ENCODE data around the gene LRP4. TPM values are rescaled to one million over a fixed set of nuclear protein-coding genes. Genes with fewer than 3 reads are reported as not detected.
A peak's percentile ranks its signal among the peaks of the same experiment; 100 is the strongest.
"Not testable (repeated sequence)": the region's sequence is repeated elsewhere in the genome, so short reads cannot be mapped to it uniquely, and the experiment has no call there.

Gene LRP4
- total RNA-seq, 2 experiments from 2014 or later: 0.05 TPM; not detected in 1

GRCh38 chr11:46948378-46949131 lies 30.2 kb upstream of the LRP4 start:
- Mint-ChIP-seq H3K4me3 (no peak overlapping the region), H3K36me3 (no peaks in the 10 kb centered on the region), H3K9me3 (no peaks in the 10 kb centered on the region), H3K27me3 (no peaks in the 10 kb centered on the region), H3K4me1 (ENCODE audit: low read depth) (peaks cover 10% of the 10 kb centered on the region), H3K27ac (no peak overlapping the region)
- ChIA-PET POLR2A (interaction anchor here (0.6 kb wide), 1 partner anchor 46 kb away, joined by 3 read pairs; no protein-coding TSS in a partner anchor), CTCF (interaction anchor here (0.6 kb wide), 1 partner anchor 262 kb away, joined by 3 read pairs; no protein-coding TSS in a partner anchor)
- DNase-seq: no peak
- intact Hi-C loops (cut with micrococcal nuclease): no loop called here

- Mint-ChIP-seq H3K9me3 (no peaks in the 10 kb centered on the region), H3K27ac (no peak overlapping the region), H3K4me1 (ENCODE audit: low read depth) (peaks cover 3% of the 10 kb centered on the region), H3K4me3 (no peak overlapping the region), H3K36me3 (no peaks in the 10 kb centered on the region), H3K27me3 (no peaks in the 10 kb centered on the region)
- intact Hi-C loops (cut with micrococcal nuclease): no loop called here
- DNase-seq: no peak
- CTCF ChIA-PET: no interaction called here
- POLR2A ChIA-PET: no interaction called here
Measured at GRCh38 chr11:46947399-46948077, 29.2 kb upstream of the LRP4 start.

- Mint-ChIP-seq H3K9me3 (no peaks in the 10 kb centered on the region), H3K27ac (no peak overlapping the region), H3K27me3 (no peaks in the 10 kb centered on the region), H3K36me3 (peaks cover 4% of the 10 kb centered on the region), H3K4me3 (no peak overlapping the region), H3K4me1 (ENCODE audit: low read depth) (no peaks in the 10 kb centered on the region)
- ChIA-PET POLR2A (no interaction called here), CTCF (no interaction called here)
- intact Hi-C loops (cut with micrococcal nuclease): no loop called here
- no peak for DNase-seq
Measured at GRCh38 chr11:46944356-46945075, 26.2 kb upstream of the LRP4 start.

GRCh38 chr11:46942172-46942571 lies 23.8 kb upstream of the LRP4 start:
- no peak overlapping the region for H3K27ac Mint-ChIP-seq
- ChIA-PET CTCF (interaction anchor here (0.9 to 1.4 kb wide), 3 partner anchors 50 to 432 kb away, joined by 3 to 8 read pairs (median 3); no protein-coding TSS in a partner anchor), POLR2A (interaction anchor here (0.7 kb wide), 1 partner anchor 30 kb away, joined by 3 read pairs; no protein-coding TSS in a partner anchor)
- DNase-seq: no peak
- H3K4me3 Mint-ChIP-seq: no peak overlapping the region
- H3K27me3 Mint-ChIP-seq: no peaks in the 10 kb centered on the region
- H3K36me3 Mint-ChIP-seq: peaks cover 4% of the 10 kb centered on the region
- intact Hi-C loops (cut with micrococcal nuclease): no loop called here
- peaks cover 2% of the 10 kb centered on the region for H3K4me1 Mint-ChIP-seq (ENCODE audit: low read depth)
- no peaks in the 10 kb centered on the region for H3K9me3 Mint-ChIP-seq

GRCh38 chr11:46936138-46937110 lies 18.1 kb upstream of the LRP4 start, which contains the start of gene CSTPP1:
Gene CSTPP1 (plus strand): TSS chr11:46936761. CDS start chr11:46936806, 45 bp downstream.
- Mint-ChIP-seq H3K27ac (peak within 1 kb of the TSS; percentile 83), H3K4me3 (peak within 1 kb of the TSS; percentile 91), H3K9me3 (no peaks in the 10 kb centered on the region), H3K4me1 (ENCODE audit: low read depth) (peaks cover 16% of the 10 kb centered on the region), H3K36me3 (peaks cover 4% of the 10 kb centered on the region), H3K27me3 (peaks cover 4% of the 10 kb centered on the region)
- CTCF ChIA-PET: interaction anchor here (1.1 to 1.6 kb wide), 2 partner anchors 22 to 217 kb away, joined by 3 to 9 read pairs; no protein-coding TSS in a partner anchor
- intact Hi-C loops (cut with micrococcal nuclease): loop anchor here (10.0 kb wide), 1 partner anchor 618 kb away; the partner anchor contains the start of gene CELF1
- DNase-seq: peak; percentile 95
- POLR2A ChIA-PET: interaction anchor here (0.6 kb wide), 2 partner anchors 121 to 576 kb away, joined by 3 read pairs; no protein-coding TSS in a partner anchor

GRCh38 chr11:46930089-46930488 lies 11.7 kb upstream of the LRP4 start:
- no peak overlapping the region for H3K27ac Mint-ChIP-seq
- POLR2A ChIA-PET: no interaction called here
- DNase-seq: peak; percentile 23
- H3K36me3 Mint-ChIP-seq: no peaks in the 10 kb centered on the region
- CTCF ChIA-PET: interaction anchor here (0.6 kb wide), 1 partner anchor 1948 kb away, joined by 3 read pairs; no protein-coding TSS in a partner anchor
- peaks cover 15% of the 10 kb centered on the region for H3K27me3 Mint-ChIP-seq
- peaks cover 7% of the 10 kb centered on the region for H3K4me1 Mint-ChIP-seq (ENCODE audit: low read depth)
- no peak overlapping the region for H3K4me3 Mint-ChIP-seq
- H3K9me3 Mint-ChIP-seq: no peaks in the 10 kb centered on the region
- intact Hi-C loops (cut with micrococcal nuclease): loop anchor here (10.0 kb wide), 1 partner anchor 625 kb away; the partner anchor contains the start of gene CELF1

GRCh38 chr11:46928701-46929100 lies 10.4 kb upstream of the LRP4 start:
- H3K4me3 Mint-ChIP-seq; H3K27ac Mint-ChIP-seq; H3K4me1 Mint-ChIP-seq (ENCODE audit: low read depth); intact Hi-C loops (cut with micrococcal nuclease); H3K9me3 Mint-ChIP-seq; DNase-seq; H3K36me3 Mint-ChIP-seq: not testable (repeated sequence)
- ChIA-PET CTCF (interaction anchor here (1.2 kb wide), 1 partner anchor 224 kb away, joined by 3 read pairs; no protein-coding TSS in a partner anchor), POLR2A (interaction anchor here (0.6 kb wide), 1 partner anchor 12 kb away, joined by 3 read pairs; no protein-coding TSS in a partner anchor)
- H3K27me3 Mint-ChIP-seq: peaks cover 16% of the 10 kb centered on the region

- H3K4me1 Mint-ChIP-seq (ENCODE audit: low read depth); intact Hi-C loops (cut with micrococcal nuclease); H3K36me3 Mint-ChIP-seq; H3K4me3 Mint-ChIP-seq; H3K9me3 Mint-ChIP-seq; POLR2A ChIA-PET; DNase-seq; H3K27ac Mint-ChIP-seq: not testable (repeated sequence)
- H3K27me3 Mint-ChIP-seq: peaks cover 16% of the 10 kb centered on the region
- CTCF ChIA-PET: interaction anchor here (1.2 kb wide), 1 partner anchor 225 kb away, joined by 3 read pairs; no protein-coding TSS in a partner anchor
Measured at GRCh38 chr11:46927928-46928327, 9.6 kb upstream of the LRP4 start.

- H3K27ac Mint-ChIP-seq: no peak overlapping the region
- CTCF ChIA-PET: interaction anchor here (0.6 to 3.1 kb wide), 4 partner anchors 25 to 233 kb away, joined by 3 to 34 read pairs (median 3); no protein-coding TSS in a partner anchor
- intact Hi-C loops (cut with micrococcal nuclease): loop anchor here (1.0 kb wide), 1 partner anchor 233 kb away; no protein-coding TSS in a partner anchor
- H3K27me3 Mint-ChIP-seq: peaks cover 38% of the 10 kb centered on the region
- POLR2A ChIA-PET: no interaction called here
- no peak overlapping the region for H3K4me3 Mint-ChIP-seq
- H3K36me3 Mint-ChIP-seq: no peaks in the 10 kb centered on the region
- H3K9me3 Mint-ChIP-seq: no peaks in the 10 kb centered on the region
- no peak for DNase-seq
- H3K4me1 Mint-ChIP-seq (ENCODE audit: low read depth): peaks cover 25% of the 10 kb centered on the region
Measured at GRCh38 chr11:46920755-46921154, 2.4 kb upstream of the LRP4 start.

GRCh38 chr11:46918788-46919513 lies 601 bp upstream of the LRP4 start:
- POLR2A ChIA-PET: interaction anchor here (0.6 kb wide), 1 partner anchor 1124 kb away, joined by 3 read pairs; no protein-coding TSS in a partner anchor
- CTCF ChIA-PET: interaction anchor here (0.5 to 3.1 kb wide), 7 partner anchors 46 to 306 kb away, joined by 3 to 34 read pairs (median 4); no protein-coding TSS in a partner anchor
- H3K27me3 Mint-ChIP-seq: peaks cover 46% of the 10 kb centered on the region

More at GRCh38 chr11:46918788-46919513, 601 bp upstream of the LRP4 start:
- Mint-ChIP-seq H3K9me3 (no peaks in the 10 kb centered on the region), H3K27ac (no peak overlapping the region), H3K4me3 (peak overlapping the region; percentile 58), H3K36me3 (no peaks in the 10 kb centered on the region), H3K4me1 (ENCODE audit: low read depth) (peaks cover 25% of the 10 kb centered on the region)
- intact Hi-C loops (cut with micrococcal nuclease): no loop called here
- no peak for DNase-seq
